Neuronal stem cell (in vitro differentiated cells): ENCODE data around the gene PTPN18.

Source experiments
- DNase-seq: peaks from one replicate; pipeline ENCODE4 v3.0.0-alpha.2; 2013; ENCODE audit warnings: low spot score
- H2AFZ ChIP-seq: one replicate; pipeline ENCODE4 v1.6.1; 2013; ENCODE audit warnings: mild to moderate bottlenecking, low read length, inconsistent platforms
- H2AK5ac ChIP-seq: 2 replicates; pipeline ENCODE4 v1.6.1; 2013; ENCODE audit warnings: low read depth, mild to moderate bottlenecking, inconsistent platforms, low read length, moderate library complexity, mixed read lengths
- H2BK120ac ChIP-seq: 2 replicates; pipeline ENCODE4 v1.6.1; 2013; ENCODE audit warnings: low read depth, mild to moderate bottlenecking, inconsistent platforms, low read length, moderate library complexity, mixed read lengths
- H2BK12ac ChIP-seq: one replicate; pipeline ENCODE4 v1.6.1; 2013; ENCODE audit warnings: low read length, inconsistent platforms
- H2BK15ac ChIP-seq: 2 replicates; pipeline ENCODE4 v1.6.1; 2013; ENCODE audit warnings: mild to moderate bottlenecking, low read length, inconsistent platforms, mixed read lengths
- H2BK5ac ChIP-seq: one replicate; pipeline ENCODE4 v1.6.1; 2013; ENCODE audit warnings: inconsistent platforms, mild to moderate bottlenecking, low read length, moderate library complexity
- H3K14ac ChIP-seq: one replicate; pipeline ENCODE4 v1.6.1; 2013; ENCODE audit warnings: low read length, inconsistent platforms
- H3K18ac ChIP-seq: 2 replicates; pipeline ENCODE4 v1.6.1; 2013; ENCODE audit warnings: low read length, inconsistent platforms
- H3K23ac ChIP-seq: 2 replicates; pipeline ENCODE4 v1.6.1; 2013; ENCODE audit warnings: low read depth, mild to moderate bottlenecking, mixed read lengths, low read length, inconsistent platforms; ENCODE audit not compliant: poor library complexity
- H3K27ac ChIP-seq: replicated peaks from 3 replicates; pipeline ENCODE4 v1.5.1; 2013; ENCODE audit warnings: low read length, inconsistent platforms
- H3K27me3 ChIP-seq, 3 experiments: 2 replicates each; pipeline ENCODE4 v1.6.1; 2013; ENCODE audit warnings: low read length in 3 of 3, mild to moderate bottlenecking in 2 of 3, inconsistent platforms in 1 of 3, low read depth in 1 of 3, mixed read lengths in 1 of 3, moderate library complexity in 1 of 3; ENCODE audit not compliant: control insufficient read depth in 3 of 3, insufficient read depth in 3 of 3
- H3K36me3 ChIP-seq, 2 donors: replicated peaks in 1 of 2; 2 replicates each; pipeline ENCODE4 v1.6.1; 2013; ENCODE audit warnings: low read length in 2 of 2; ENCODE audit not compliant: control insufficient read depth in 2 of 2, insufficient read depth in 2 of 2
- H3K4ac ChIP-seq: 2 replicates; pipeline ENCODE4 v1.6.1; 2013; ENCODE audit warnings: inconsistent platforms, mild to moderate bottlenecking, low read length, moderate library complexity
- H3K4me1 ChIP-seq, 2 donors: 1 replicate in 1 of 2; 2 replicates in 1 of 2; pipeline ENCODE4 v1.6.1; 2013; ENCODE audit warnings: low read length in 2 of 2, low read depth in 1 of 2; ENCODE audit not compliant: control insufficient read depth in 2 of 2, insufficient read depth in 1 of 2
- H3K4me2 ChIP-seq: one replicate; pipeline ENCODE4 v1.6.1; 2013; ENCODE audit warnings: mild to moderate bottlenecking, low read length, inconsistent platforms; ENCODE audit not compliant: insufficient read depth, poor library complexity, severe bottlenecking
- H3K4me3 ChIP-seq, 2 donors: 2 replicates each; pipeline ENCODE4 v1.5.1; 2013; ENCODE audit warnings: low read length in 2 of 2, mild to moderate bottlenecking in 2 of 2, inconsistent platforms in 1 of 2, moderate library complexity in 1 of 2
- H3K79me1 ChIP-seq: one replicate; pipeline ENCODE4 v1.6.1; 2013; ENCODE audit warnings: low read depth, mild to moderate bottlenecking, inconsistent platforms, low read length, moderate library complexity
- H3K9ac ChIP-seq: one replicate; pipeline ENCODE4 v1.6.1; 2013; ENCODE audit warnings: mild to moderate bottlenecking, low read depth, low read length, inconsistent platforms; ENCODE audit not compliant: poor library complexity
- H3K9me3 ChIP-seq, 2 donors: replicated peaks in 1 of 2; 2 replicates each; pipeline versions ENCODE3 to v1.6.1; 2013; ENCODE audit warnings: low read length in 2 of 2, mild to moderate bottlenecking in 2 of 2, inconsistent platforms in 1 of 2, low read depth in 1 of 2, mixed read lengths in 1 of 2, moderate library complexity in 1 of 2; ENCODE audit not compliant: control insufficient read depth in 2 of 2, insufficient read depth in 1 of 2
- H4K8ac ChIP-seq: one replicate; pipeline ENCODE4 v1.6.1; 2013; ENCODE audit warnings: low read depth, mild to moderate bottlenecking, inconsistent platforms, low read length, moderate library complexity
- H4K91ac ChIP-seq: one replicate; pipeline ENCODE4 v1.6.1; 2013; ENCODE audit warnings: low read length, low read depth, mild to moderate bottlenecking, inconsistent platforms; ENCODE audit not compliant: poor library complexity
- WGBS, 2 donors: extraction: QIAGEN DNeasy Blood & Tissue Kit; methylation state at CpG; one replicate each; pipeline ENCODE4 v1.1.7; 2013; ENCODE audit warnings: missing lambda C conversion rate in 2 of 2, mixed read lengths in 1 of 2; ENCODE audit not compliant: insufficient read length in 2 of 2, insufficient replicate concordance in 1 of 2; ENCODE audit errors: extremely low coverage in 2 of 2; 5-methylcytosine and 5-hydroxymethylcytosine counted together

The PTPN18 gene

GRCh38 chr2:130339885-130340745, 15.7 kb upstream of the PTPN18 start:
- H3K27ac ChIP-seq: no peak overlapping the region
- H3K27me3 ChIP-seq: no peaks in the 10 kb centered on the region
- no peak overlapping the region for H2AFZ ChIP-seq
- no peak overlapping the region for H2BK120ac ChIP-seq
- no CpG with 5 or more reads among the region's 10 CpGs for WGBS, 2 donors
- DNase-seq: no peak
- no peak overlapping the region for H3K9ac ChIP-seq
- peaks cover 2% of the 10 kb centered on the region for H3K79me1 ChIP-seq
- H2BK12ac ChIP-seq: no peak overlapping the region
- no peak overlapping the region for H3K14ac ChIP-seq
- no peak overlapping the region for H2BK15ac ChIP-seq
- H3K18ac ChIP-seq: no peak overlapping the region
- H2AK5ac ChIP-seq: no peak overlapping the region
- H3K36me3 ChIP-seq: peaks cover 11 to 39% of the 10 kb centered on the region in 2 donors
- H3K4me1 ChIP-seq: peaks cover 5 to 6% of the 10 kb centered on the region in 2 donors
- no peak overlapping the region for H3K4ac ChIP-seq
- H2BK5ac ChIP-seq: no peak overlapping the region
- H4K8ac ChIP-seq: no peak overlapping the region
- H3K9me3 ChIP-seq: no peaks in the 10 kb centered on the region
- no peak overlapping the region for H3K4me3 ChIP-seq
- no peak overlapping the region for H3K23ac ChIP-seq
- no peak overlapping the region for H4K91ac ChIP-seq
- H3K4me2 ChIP-seq: no peak overlapping the region

GRCh38 chr2:130341562-130342019, 14.3 kb upstream of the PTPN18 start:
- WGBS, 2 donors: no CpG with 5 or more reads among the region's 24 CpGs
- H3K9ac ChIP-seq: peak overlapping the region; percentile 64

GRCh38 chr2:130342020-130342532, 13.8 kb upstream of the PTPN18 start:
- peak overlapping the region; percentile 64 for H3K9ac ChIP-seq
- no peak overlapping the region for H2BK120ac ChIP-seq
- peak overlapping the region; percentile 95 for H2AFZ ChIP-seq
- no peak overlapping the region for H3K14ac ChIP-seq
- H3K4me3 ChIP-seq: peak overlapping the region; percentile 92 to 95
- H3K4ac ChIP-seq: no peak overlapping the region
- peak; percentile 89 for DNase-seq
- peak overlapping the region; percentile 51 for H2BK15ac ChIP-seq
- H4K91ac ChIP-seq: no peak overlapping the region
- no peak overlapping the region for H2AK5ac ChIP-seq
- no peak overlapping the region for H2BK12ac ChIP-seq
- peak overlapping the region; percentile 97 for H3K18ac ChIP-seq
- H3K27ac ChIP-seq: peak overlapping the region; percentile 90
- H4K8ac ChIP-seq: no peak overlapping the region
- peaks cover 29 to 59% of the 10 kb centered on the region in 2 donors for H3K36me3 ChIP-seq
- H3K27me3 ChIP-seq: no peaks in the 10 kb centered on the region
- peaks cover 5 to 6% of the 10 kb centered on the region in 2 donors for H3K4me1 ChIP-seq
- peaks cover 0 to 1% of the 10 kb centered on the region in 2 donors for H3K9me3 ChIP-seq
- peak overlapping the region; percentile 94 for H3K23ac ChIP-seq
- peak overlapping the region; percentile 61 for H3K4me2 ChIP-seq
- no CpG with 5 or more reads among the region's 24 CpGs for WGBS, 2 donors
- peaks cover 6% of the 10 kb centered on the region for H3K79me1 ChIP-seq
- peak overlapping the region; percentile 58 for H2BK5ac ChIP-seq

More at GRCh38 chr2:130341562-130342019, 14.3 kb upstream of the PTPN18 start:
- Histone ChIP-seq H3K18ac (peak overlapping the region; percentile 97), H2BK12ac (no peak overlapping the region), H2AK5ac (no peak overlapping the region), H3K79me1 (peaks cover 6% of the 10 kb centered on the region), H3K14ac (no peak overlapping the region), H3K9me3 (peaks cover 0 to 1% of the 10 kb centered on the region in 2 donors), H3K4me1 (peaks cover 5 to 6% of the 10 kb centered on the region in 2 donors), H2BK120ac (no peak overlapping the region), H2BK5ac (peak overlapping the region; percentile 58), H4K8ac (no peak overlapping the region), H2BK15ac (peak overlapping the region; percentile 51), H3K4ac (no peak overlapping the region), H3K4me2 (peak overlapping the region; percentile 61), H3K4me3 (peak overlapping the region; percentile 92 to 95), H3K36me3 (peaks cover 25 to 54% of the 10 kb centered on the region in 2 donors), H3K23ac (peak overlapping the region; percentile 94), H4K91ac (no peak overlapping the region), H3K27me3 (no peaks in the 10 kb centered on the region), H3K27ac (peak overlapping the region; percentile 90), H2AFZ (peak overlapping the region; percentile 95)
- DNase-seq: no peak
